KBM-7 (cell line): Measurements from ENCODE around the gene ARPP19.
"Not testable (repeated sequence)": the region's sequence is repeated elsewhere in the genome, so short reads cannot be mapped to it uniquely, and the experiment has no call there.

ENCODE experiments used
- DNase-seq: peaks from one replicate; pipeline ENCODE4 v3.0.0-alpha.2; 2015
- in situ Hi-C: fragments of 300-500 bp; cut with MboI; formaldehyde crosslinking; loops from 2 replicates; pipeline ENCODE4 v1.14.3; 2020; ENCODE audit warnings: low sequenced_read_pairs, low pct_unique_long_range_greater_than_20kb, mixed read lengths

Gene ARPP19

GRCh38 chr15:52568601-52569585 lies at the start of gene ARPP19:
TSS of gene ARPP19 (minus strand) at chr15:52569030. CDS start at chr15:52568892, 138 bp downstream.
- in situ Hi-C loops = no loop called here
- DNase-seq = peak; percentile 96

GRCh38 chr15:52617026-52617425 lies 48.2 kb upstream of the ARPP19 start:
- no peak for DNase-seq
- in situ Hi-C loops = no loop called here

- in situ Hi-C loops = no loop called here
Measured at GRCh38 chr15:52615302-52615701, 46.5 kb upstream of the ARPP19 start.

DNA sequence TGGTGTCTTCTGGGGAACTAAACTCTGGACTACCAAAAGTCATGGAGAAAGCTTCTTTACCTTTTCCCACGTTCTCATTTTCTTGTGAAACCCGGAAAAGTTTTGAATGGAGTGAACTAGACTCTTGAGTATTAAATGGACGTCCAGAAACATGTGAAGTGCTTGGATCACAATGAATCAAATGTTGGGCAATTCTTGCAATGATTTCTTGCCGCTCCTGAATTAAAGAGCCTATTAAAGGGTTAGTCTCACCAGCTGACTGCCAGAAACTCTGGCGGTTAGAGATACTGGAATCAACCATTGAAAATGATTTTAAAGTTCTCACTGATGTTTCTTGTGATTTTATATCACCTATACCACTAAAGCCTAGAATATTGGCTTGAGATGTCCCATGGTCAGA lies 40.8 kb upstream of the ARPP19 start:
- no peak for DNase-seq
- in situ Hi-C loops = no loop called here

More at GRCh38 chr15:52615302-52615701, 46.5 kb upstream of the ARPP19 start:
- no peak for DNase-seq

- DNase-seq = no peak
- in situ Hi-C loops = no loop called here
Measured at GRCh38 chr15:52584414-52584813, 15.6 kb upstream of the ARPP19 start.

DNA sequence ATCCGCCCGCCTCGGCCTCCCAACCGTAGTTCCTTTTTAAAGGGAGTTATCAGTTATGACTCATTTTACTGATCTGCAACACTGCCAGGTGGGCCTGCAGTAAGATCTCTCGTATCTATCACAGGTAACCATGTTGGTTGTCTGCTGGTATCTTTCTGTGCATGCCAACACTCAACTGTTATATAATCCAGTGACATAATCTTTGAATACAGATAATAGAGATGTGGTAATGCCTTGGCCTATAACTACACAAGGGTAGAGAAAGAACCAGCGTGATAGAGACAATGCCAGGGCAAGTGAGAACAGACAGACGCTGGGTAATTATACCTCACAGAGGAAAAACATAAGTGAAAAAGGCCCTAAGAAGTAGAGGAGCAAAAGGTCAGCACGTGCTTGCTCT lies 11.0 kb upstream of the ARPP19 start:
- no peak for DNase-seq
- in situ Hi-C loops = no loop called here

- no peak for DNase-seq
- in situ Hi-C loops = no loop called here
Measured at GRCh38 chr15:52576692-52577091, 7.9 kb upstream of the ARPP19 start.

- DNase-seq, in situ Hi-C loops: not testable (repeated sequence)
Measured at GRCh38 chr15:52575573-52575972, 6.7 kb upstream of the ARPP19 start.

DNA sequence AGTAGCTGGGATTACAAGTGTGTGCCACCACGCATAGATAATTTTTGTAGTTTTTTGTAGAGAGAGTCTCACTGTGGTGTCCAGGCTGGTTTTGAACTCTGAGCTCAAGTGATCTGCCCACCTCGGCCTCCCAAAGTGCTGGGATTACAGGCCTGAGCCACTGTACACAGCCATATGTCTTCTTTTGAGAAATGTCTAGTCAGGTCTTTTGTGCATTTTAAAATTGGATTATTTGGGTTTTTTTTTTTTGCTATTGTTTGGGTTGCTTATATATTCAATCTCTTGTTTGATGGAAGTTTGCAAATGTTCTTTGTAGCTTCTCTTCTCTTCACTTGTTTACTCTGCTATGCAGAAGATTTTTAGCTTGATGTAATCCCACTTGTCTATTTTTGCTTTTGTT lies 6.2 kb upstream of the ARPP19 start:
- in situ Hi-C loops = no loop called here
- DNase-seq = no peak

DNA sequence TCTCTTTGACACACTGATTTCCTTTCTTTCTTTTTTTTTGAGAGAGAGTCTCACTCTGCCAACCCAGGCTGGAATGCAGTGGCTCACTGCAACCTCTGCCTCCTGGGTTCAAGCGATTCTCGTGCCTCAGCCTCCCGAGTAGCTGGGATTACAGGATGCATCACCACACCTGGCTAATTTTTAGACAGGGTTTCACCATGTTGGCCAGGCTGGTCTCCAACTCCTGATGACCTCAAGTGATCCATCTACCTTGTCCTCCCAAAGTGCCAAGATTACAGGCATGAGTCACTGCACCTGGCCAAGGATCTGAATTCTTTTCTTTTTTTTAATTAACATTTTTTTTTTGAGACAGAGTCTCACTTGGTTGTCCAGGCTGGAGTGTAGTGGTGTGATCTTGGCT lies 5.8 kb upstream of the ARPP19 start:
- in situ Hi-C loops, DNase-seq: not testable (repeated sequence)

DNA sequence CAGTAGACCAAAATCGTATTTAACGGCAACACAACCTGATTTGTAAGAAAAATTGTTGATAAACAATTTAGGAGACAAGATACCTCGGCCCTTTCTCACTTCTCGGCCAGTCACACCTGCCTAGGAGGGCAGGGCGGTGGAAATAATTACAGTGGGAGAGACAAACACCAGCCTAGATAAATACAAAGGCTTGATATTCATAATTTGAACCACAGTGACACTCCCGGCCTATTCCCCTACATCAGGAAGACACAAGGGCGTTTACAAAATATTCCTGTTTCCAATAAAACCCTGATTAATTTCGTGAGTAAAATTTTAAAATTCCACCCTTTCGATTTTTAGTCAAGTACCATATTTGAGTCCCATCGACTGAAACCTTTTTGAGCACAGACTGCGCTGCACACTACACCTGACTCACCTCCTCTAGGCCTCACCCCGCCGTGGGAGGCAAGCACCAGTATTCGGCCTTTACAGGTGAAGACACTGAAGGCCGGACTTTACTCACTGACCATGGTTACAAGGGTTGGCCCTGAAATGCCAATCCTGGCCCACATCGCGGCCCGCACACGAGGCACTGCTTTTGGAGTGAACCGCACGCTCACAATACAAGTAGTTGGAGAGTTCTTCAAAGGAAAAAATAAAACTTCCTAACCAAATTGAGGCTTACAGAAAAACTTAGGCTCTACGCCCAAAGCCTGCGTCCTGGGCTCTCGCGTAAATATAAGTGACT lies 794 bp downstream of the ARPP19 start:
- DNase-seq = no peak
- in situ Hi-C loops = no loop called here

GRCh38 chr15:52566889-52567288 lies 1.9 kb downstream of the ARPP19 start:
- in situ Hi-C loops = no loop called here
- DNase-seq = peak; percentile 20

- in situ Hi-C loops = not testable (repeated sequence)
- DNase-seq = peak; percentile 64
Measured at GRCh38 chr15:52565417-52566358, 3.1 kb downstream of the ARPP19 start.

DNA sequence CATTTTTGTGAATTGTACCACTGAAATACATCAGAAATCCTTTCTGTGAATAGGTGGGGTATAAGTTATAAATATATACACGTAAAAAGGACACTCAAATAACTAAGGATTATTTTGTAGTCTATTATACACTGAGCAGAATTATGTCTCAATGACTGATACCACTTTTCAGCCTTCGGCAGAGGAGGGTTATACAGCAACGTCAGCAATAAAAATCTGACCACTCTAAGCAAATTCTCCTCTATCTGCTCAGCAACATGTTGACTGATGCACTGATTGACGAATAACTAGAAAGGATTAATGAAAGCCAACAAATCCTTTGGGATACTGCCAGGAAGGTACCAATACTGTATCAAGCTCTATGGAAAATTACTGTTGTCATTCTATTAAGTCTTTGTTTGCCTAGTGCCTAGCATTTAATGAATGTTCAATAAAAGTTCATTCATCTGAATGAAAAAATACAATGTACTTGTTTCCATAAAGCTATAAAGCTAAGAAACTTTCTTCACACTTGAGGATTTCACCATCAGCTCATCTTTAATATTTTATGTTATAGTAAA lies 5.2 kb downstream of the ARPP19 start:
- DNase-seq = no peak
- in situ Hi-C loops = no loop called here

DNA sequence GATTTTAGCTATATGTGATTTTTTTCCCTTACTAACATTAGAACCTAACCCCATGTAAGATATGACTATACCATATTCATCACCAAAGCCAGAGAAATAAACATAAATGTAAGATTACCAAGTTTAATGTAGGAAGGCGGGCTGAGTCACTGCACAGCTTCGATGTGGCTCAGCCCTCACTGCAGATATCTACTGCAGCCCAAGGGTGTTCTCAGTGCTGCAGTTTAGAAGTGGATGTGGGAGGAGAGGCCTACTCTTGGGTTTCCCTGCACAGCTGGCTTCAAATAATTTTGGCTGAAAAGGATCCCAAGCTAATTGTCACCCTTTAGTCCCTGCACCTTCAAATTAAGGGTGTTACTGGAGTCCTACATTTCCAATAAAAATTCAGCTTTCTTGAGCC lies 9.3 kb downstream of the ARPP19 start:
- no peak for DNase-seq
- in situ Hi-C loops = no loop called here

GRCh38 chr15:52559022-52559421 lies 9.8 kb downstream of the ARPP19 start:
- in situ Hi-C loops = no loop called here

DNA sequence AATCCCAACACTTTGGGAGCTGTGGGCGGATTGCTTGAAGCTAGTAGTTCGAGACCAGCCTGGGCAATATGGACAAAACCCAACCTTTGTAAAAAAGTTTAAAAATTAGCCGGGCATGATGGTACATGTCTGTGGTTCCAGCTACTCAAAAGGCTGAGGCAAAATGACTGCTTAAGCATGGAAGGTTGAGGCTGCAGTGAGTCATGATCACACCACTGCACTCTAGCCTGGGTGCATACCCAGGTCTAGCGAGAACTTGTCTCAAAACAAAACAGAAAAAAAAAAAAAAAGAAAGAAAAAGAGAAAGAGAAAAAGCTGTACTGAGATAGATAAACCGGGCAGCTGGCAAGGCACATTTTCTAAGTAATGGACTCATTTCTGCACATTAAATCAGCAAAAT lies 10.6 kb downstream of the ARPP19 start:
- in situ Hi-C loops = no loop called here
- DNase-seq = peak; percentile 33

More at GRCh38 chr15:52559022-52559421, 9.8 kb downstream of the ARPP19 start:
- no peak for DNase-seq

GRCh38 chr15:52557274-52557641 lies 11.6 kb downstream of the ARPP19 start:
- in situ Hi-C loops = no loop called here
- DNase-seq = no peak
